GM21528 (cell line): ENCODE data around the gene TMEM178A.
"Not testable (repeated sequence)": the region's sequence is repeated elsewhere in the genome, so short reads cannot be mapped to it uniquely, and the experiment has no call there.

Experiments used
- ATAC-seq: cut with Tn5 transposase; IDR thresholded peaks from one replicate; pipeline ENCODE4 v1.9.1; 2021; ENCODE audit warnings: mild to moderate bottlenecking, moderate library complexity; ENCODE audit not compliant: unreplicated experiment, low FRiP score

TMEM178A gene

GRCh38 chr2:39647104-39647765, 18.5 kb upstream of the TMEM178A start:
- ATAC-seq = no peak

- no peak for ATAC-seq
These were observed 17.1 kb upstream of the TMEM178A start for GRCh38 chr2:39648580-39648979.

- no peak for ATAC-seq
These were observed 16.2 kb upstream of the TMEM178A start for GRCh38 chr2:39649511-39649910.

DNA sequence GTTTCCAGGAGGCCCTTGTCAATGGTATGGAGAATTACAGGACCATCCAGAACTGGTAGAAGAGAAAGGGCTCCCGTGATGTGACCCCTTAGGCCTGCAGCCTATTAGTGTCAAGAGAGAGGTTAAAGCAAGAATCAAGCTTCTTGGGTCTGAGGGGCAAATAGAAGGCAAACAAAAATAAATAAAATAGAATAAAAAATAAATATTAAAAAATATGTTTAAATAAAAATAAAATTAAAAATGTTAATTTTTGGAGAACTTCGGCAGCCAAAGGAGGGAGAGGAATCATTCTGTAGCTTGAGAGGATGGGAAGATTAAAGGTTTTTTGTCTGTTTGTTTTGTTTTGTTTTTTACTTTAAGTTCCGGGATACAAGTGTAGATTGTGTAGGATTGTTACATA, 15.2 kb upstream of the TMEM178A start:
- ATAC-seq = no peak

- ATAC-seq = not testable (repeated sequence)
These were observed 9.5 kb upstream of the TMEM178A start for GRCh38 chr2:39656215-39656614.

- ATAC-seq = no peak
These were observed 8.3 kb upstream of the TMEM178A start for GRCh38 chr2:39657287-39657937.

- ATAC-seq = no peak
These were observed 7.3 kb upstream of the TMEM178A start for GRCh38 chr2:39658371-39658770.

- ATAC-seq = no peak
These were observed 5.7 kb upstream of the TMEM178A start for GRCh38 chr2:39659765-39660611.

GRCh38 chr2:39660612-39661236, 5.0 kb upstream of the TMEM178A start:
- ATAC-seq = no peak

- no peak for ATAC-seq
These were observed 3.9 kb upstream of the TMEM178A start for GRCh38 chr2:39661826-39662225.

DNA sequence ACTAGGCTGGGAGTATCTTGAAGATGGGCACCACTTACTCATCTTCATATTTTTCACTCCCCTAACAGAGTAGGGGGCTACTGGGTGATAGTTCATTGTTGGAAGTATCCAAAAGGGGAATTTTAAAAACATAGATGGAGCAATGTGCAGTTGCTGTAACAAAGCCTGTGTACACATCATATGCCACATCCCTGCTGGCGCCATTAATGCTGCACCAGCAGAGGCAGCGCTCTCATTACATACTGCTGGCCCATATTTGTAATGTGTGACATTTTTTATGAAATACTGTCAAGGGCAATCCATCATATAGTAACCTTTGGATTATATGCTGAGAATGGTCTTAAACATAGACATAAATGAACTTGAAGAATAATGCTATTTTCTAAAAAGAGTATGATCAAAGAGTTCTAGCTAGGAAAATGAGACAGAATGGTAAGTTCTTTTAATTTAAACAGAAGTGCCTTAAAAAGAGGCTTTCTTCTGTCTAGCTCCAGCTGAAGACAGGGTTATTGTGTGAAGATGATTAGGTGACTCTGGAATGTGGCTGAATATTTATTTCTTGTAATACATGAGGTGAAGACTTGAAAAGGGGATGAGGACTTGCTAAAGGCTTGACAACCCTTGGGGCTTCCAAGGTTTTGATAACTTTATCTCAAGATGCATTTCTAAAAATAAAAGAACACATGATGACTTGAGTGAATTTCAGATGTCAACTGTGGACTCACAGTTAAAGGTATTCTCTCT, 2.4 kb upstream of the TMEM178A start:
- ATAC-seq = no peak

DNA sequence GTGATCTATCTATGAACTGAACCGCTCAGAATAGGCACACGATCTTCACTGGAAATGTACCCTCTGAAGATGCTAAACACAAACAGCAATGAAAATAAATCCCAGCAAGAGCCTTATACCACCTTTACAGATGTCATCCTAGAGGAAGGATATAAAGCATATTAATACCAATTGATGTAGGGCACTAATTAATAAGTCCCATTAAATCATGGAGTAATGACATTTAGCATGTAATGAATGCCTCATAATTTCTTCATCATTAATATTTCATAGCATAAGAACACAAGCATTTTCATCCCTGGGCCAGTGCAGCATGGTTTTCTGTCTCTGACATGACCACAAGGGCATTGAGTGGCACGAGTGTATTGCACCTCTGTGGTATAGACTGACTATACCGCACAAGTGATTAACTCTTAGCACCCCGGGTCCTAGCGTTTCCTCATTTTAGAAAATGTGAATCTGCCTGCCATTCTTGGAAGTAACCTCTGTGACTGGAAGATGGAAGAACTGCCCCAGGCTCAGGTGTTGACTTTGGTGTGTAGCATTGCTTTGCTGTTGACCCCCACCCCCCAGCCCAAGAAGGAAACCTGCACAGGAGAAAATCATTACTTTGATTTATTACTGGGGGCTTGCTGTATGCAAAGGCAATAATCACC, 1.4 kb upstream of the TMEM178A start:
- no peak for ATAC-seq

DNA sequence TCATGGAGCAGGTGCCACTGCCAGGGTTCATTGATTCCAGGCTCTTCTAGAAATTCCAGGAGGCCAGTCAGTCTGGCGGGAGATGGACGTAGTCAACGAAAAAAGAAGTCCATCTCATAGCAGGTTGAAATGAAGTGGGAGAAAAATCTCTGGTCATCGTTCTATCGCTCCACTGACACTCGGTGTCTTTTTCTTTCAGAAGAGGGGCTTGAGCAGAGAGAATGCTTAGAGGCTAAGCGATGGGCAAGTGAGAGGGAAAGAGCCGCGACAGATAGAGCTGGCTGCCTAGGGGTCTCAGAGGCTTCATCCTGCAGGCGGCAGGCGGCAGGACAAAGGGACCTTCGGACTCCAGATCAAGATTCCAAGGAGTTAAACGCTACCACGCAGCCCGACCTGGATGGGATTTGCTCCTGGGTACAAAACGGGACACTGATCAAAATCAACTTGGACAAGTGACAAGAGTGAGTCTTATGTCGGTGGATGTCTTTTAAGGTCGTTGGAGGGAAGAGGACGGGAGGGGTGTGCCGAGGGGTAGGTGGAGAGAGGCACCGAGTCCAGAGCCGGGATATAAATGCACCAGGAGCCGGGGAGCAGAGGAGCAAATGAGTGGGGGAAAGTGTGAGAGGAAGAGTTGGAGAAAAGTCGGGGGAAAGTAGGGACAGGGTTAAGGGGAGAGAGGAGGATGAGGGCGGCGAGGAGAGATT, 677 bp upstream of the TMEM178A start:
- ATAC-seq = no peak

GRCh38 chr2:39666491-39667101, 879 bp downstream of the TMEM178A start:
- ATAC-seq = no peak

DNA sequence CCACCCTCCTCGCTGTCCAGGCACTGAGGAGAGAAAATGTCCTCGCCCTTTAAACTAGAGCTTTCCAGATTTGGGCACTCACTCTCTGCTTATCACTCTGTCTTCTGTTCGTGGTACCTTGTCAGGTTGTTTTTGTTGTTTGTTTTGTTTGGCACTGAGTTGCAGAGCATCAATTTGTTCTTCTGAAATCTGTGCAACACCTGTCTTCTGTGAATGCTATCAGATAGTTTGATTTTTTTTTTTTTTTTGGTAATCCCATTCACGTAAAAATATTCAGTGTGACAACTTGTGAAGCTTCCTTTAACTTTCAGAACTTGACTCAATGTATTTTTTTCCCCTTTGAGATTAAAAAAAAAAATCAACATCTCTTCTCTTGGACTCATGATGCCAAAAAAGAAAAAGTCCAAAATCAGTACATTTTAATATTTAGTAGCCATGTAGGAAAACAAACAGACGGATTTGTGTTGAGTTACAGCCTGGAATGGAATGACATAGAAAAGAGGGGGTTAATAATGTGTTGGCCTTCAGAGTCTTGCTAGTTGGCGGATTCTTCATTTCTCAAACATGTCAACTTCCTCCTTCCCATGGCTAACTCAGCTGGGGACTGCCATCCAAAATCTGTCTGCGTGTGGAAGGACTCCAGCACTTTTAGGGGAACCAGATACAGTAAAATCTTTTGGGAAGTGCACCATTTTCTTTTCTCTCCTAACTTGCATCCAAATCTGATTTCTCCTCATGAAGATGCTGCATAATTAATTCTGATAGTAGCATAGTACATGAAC, 1.6 kb downstream of the TMEM178A start:
- no peak for ATAC-seq

DNA sequence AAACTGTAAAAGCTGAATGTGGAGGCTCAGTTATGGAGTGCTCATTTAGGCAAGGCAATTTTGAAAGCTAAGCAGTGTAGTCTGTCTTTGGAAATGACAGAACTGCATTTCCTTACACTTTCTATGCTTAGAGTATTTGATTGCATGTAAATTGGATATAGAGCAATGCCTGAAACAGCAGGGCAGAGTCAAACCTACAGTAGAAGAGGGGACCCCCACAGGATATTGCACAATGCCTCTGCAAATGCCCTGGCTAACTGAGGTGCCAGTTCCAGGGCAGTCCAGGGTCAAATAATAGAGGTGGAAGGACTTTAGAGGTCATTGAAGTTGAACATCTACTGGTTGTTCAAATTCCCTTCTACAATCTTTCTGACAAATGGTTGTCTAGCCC, 2.2 kb downstream of the TMEM178A start:
- ATAC-seq = no peak

- no peak for ATAC-seq
These were observed 2.9 kb downstream of the TMEM178A start for GRCh38 chr2:39668576-39669080.

- ATAC-seq = no peak
These were observed 5.9 kb downstream of the TMEM178A start for GRCh38 chr2:39671604-39672003.
